NT2/D1 (cell line): ENCODE data around the gene ARMC8.

Experiments used
- SUZ12 ChIP-seq: IDR thresholded peaks from 2 replicates; pipeline ENCODE4 v1.6.1; 2011; ENCODE audit not compliant: insufficient read length, insufficient read depth; ENCODE audit errors: extremely low read depth
- YY1 ChIP-seq: IDR thresholded peaks from 2 replicates; pipeline ENCODE4 v1.6.1; 2011; ENCODE audit not compliant: insufficient read length, insufficient read depth
- ZNF274 ChIP-seq: IDR thresholded peaks from 2 replicates; pipeline ENCODE4 v1.6.1; 2011; ENCODE audit warnings: mild to moderate bottlenecking, low read depth, low read length

- no peak for TF ChIP-seq ZNF274
- no peak for TF ChIP-seq YY1
- TF ChIP-seq SUZ12, result no peak
Measured at GRCh38 chr3:138186803-138187295, 252 bp upstream of the ARMC8 start.
